ENCODE measurements around the gene KCNQ5.

- TF ChIP-seq, protein P1, sequence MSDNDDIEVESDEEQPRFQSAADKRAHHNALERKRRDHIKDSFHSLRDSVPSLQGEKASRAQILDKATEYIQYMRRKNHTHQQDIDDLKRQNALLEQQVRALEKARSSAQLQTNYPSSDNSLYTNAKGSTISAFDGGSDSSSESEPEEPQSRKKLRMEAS (IDR thresholded peaks at IDR 0.05): no peak
- TF ChIP-seq ZFX (IDR thresholded peaks at IDR 0.05) (no peak), EZH2phosphoT487 (IDR thresholded peaks at IDR 0.05; ENCODE audit: borderline replicate concordance) (no peak)
Measured at GRCh38 chr6:73017476-73017875, 395.6 kb downstream of the KCNQ5 start.

Data from HCT116 (cell line).